GM18951 (cell line): Measurements from ENCODE around the gene ENPP3.

Experiments
- POLR2A ChIP-seq: IDR thresholded peaks from 4 replicates; pipeline ENCODE4 v1.6.1; 2011; ENCODE audit warnings: mild to moderate bottlenecking; ENCODE audit not compliant: insufficient read length, insufficient read depth; ENCODE audit errors: extremely low read depth
- in situ Hi-C: fragments of 300-500 bp; cut with MboI; formaldehyde crosslinking; loops from one replicate; pipeline ENCODE4 v1.12.0; 2022; ENCODE audit warnings: low sequenced_read_pairs, mixed read lengths, inconsistent platforms; ENCODE audit not compliant: unreplicated experiment

The ENPP3 gene

GRCh38 chr6:131763749-131764148 is 126.6 kb downstream of the ENPP3 start:
- no peak for TF ChIP-seq POLR2A
- in situ Hi-C loops, result no loop called here

GRCh38 chr6:131764350-131764749 is 127.2 kb downstream of the ENPP3 start:
- no peak for TF ChIP-seq POLR2A
- in situ Hi-C loops, result no loop called here

DNA sequence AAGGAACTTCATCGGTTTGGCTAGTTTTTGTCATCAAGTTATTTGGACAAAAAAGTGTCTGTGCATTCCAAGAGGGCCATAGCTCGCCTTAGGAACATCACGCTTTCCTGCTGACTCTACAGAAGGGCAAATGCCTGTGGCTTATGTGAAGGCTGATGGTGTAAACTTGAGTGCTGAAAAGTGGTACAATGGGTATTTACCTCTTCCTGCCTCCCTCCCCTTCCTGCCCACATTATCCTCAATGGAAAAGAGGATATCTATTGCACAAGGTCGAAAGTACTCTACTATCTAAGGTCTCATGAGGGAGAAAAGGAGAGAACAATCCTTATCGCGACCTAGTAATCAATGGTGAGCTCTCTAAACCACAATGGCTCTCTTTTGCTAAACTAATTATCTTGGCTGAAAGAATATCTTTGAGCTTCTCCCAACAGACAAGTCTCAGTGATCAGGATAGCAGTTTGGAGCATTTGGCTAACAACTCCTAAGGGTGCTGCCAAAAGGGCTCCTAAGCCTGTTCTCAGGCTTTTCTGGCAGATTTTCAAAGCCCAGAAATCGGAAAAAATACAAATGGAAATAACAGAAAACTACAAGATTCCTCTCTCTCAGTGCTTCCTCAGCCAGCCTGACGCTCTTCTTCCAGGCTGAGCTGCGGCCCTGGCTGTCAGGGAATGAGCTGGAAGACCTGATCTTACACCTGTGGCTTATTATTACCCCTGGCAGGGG is 128.1 kb downstream of the ENPP3 start:
- no peak for TF ChIP-seq POLR2A
- in situ Hi-C loops, result no loop called here

GRCh38 chr6:131765804-131766135 is 128.7 kb downstream of the ENPP3 start:
- no peak for TF ChIP-seq POLR2A
- in situ Hi-C loops, result no loop called here

DNA sequence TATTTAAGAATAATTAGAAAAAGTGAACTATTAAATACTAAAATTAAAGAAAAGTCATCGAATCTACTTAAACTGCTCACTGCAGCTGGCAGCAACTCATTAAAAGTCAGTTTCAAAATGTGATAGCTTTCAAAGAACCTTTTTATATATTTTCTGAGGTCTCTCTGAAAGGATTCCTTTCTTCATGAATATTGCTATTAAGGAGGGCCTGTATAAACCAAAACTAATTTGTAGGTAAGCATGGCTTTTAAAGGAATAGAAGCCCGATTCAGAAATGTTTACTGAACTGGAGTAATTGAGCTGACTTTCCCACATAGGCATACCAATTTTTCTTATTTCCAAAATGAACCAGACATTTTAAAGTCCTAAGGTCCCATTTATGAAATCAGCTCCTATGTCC is 129.5 kb downstream of the ENPP3 start:
- in situ Hi-C loops, result no loop called here
- TF ChIP-seq POLR2A, result no peak

GRCh38 chr6:131768964-131769363 is 131.9 kb downstream of the ENPP3 start:
- in situ Hi-C loops, result no loop called here
- TF ChIP-seq POLR2A, result no peak

GRCh38 chr6:131769385-131770141 is 132.5 kb downstream of the ENPP3 start:
- in situ Hi-C loops, result no loop called here
- no peak for TF ChIP-seq POLR2A

GRCh38 chr6:131770776-131771175 is 133.7 kb downstream of the ENPP3 start:
- in situ Hi-C loops, result no loop called here
- no peak for TF ChIP-seq POLR2A

DNA sequence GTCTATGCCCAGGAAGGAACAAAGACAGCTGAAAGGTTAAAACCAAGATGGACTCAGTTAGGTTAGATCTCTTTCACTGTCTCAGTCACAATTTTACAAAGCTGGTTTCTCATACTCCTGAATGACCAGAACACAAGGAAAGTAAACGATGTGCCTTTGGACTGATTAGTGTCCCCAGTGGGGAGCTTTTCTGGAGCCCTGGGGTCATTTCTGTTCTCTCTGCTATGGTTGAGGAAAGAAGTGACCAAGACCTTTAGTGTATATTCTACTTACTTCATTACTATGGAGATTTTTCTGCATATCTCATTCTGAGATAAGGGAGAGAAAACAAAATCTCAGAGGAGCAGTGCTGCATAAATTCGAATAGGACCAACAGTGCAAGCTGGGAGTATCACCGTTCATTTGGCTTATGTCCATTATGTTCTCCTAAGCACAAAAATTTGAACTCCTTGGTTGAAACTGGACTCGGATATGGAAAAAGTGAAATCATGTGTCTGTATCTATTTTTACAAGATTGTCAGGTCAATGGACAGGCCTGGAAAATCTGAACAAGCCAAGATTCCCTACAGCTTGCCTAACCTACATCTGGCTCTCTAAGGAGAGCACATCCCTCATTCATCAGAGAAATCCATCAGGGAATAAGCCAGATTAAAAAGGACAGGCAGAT is 136.3 kb downstream of the ENPP3 start:
- in situ Hi-C loops, result no loop called here
- TF ChIP-seq POLR2A, result no peak

DNA sequence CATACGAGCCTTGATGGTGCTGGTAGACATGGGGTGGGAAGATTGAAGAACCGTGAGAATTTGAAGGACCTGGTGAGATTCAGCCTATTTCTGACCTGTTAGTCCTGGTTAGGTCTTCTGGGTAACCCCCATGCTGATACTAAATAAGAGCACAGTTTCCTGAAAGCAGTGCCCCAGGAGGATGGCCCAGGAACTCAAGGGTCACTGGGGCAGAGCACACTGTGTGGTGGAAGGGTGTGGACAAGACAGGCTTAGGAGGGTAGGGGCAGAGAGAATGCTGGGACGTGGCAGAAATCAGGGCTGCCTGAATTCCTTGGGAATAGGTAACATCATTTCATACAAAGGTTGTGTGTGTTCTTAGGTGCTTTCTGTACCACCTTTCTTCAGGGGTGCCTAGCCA is 138.8 kb downstream of the ENPP3 start:
- in situ Hi-C loops, result no loop called here
- TF ChIP-seq POLR2A, result no peak

DNA sequence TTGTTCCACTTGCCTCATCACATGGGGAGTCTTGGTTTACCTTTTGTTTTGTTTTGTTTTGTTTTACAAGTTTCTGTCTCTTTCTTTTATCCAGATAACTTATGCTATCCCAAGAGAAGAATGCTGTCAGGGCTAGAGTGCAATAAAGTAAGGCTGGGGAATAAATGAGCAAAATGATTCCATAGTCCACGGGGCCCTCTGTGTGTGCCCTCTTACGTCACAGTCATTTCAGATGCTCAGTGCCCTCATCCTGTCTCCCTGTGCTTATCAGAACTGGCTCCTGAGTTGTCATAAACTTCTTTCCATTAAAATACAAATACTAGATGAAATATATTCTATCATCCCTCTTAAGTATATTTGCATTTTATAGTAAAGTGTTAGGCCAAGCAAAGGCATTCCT is 139.9 kb downstream of the ENPP3 start:
- in situ Hi-C loops, result no loop called here
- TF ChIP-seq POLR2A, result no peak

- in situ Hi-C loops, result no loop called here
- no peak for TF ChIP-seq POLR2A
Measured at GRCh38 chr6:131778169-131778568, 141.1 kb downstream of the ENPP3 start.

DNA sequence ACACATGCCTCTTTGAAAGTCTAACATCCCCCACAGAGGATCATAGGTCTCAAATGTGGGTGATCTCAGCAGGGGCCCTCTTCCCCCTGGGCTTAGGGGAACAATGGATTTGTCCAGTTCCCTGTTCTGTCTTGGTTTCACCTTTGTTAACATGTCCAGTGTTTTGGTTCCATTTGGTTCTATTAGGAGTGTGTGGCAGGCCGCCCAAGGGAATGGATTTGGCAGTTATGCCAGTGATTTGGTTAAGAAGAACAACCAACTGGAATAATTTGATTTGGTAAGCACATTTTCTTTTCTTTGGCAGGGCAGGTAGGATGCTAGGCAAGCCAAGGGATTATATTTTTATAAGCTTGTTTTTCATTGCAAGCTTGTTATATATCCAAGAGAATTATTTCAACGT is 142.2 kb downstream of the ENPP3 start:
- TF ChIP-seq POLR2A, result no peak
- in situ Hi-C loops, result no loop called here

GRCh38 chr6:131780600-131780999 is 143.5 kb downstream of the ENPP3 start:
- no peak for TF ChIP-seq POLR2A
- in situ Hi-C loops, result no loop called here

GRCh38 chr6:131781687-131782086 is 144.6 kb downstream of the ENPP3 start:
- in situ Hi-C loops, result no loop called here
- no peak for TF ChIP-seq POLR2A
